GM12892 (cell line): Measurements from ENCODE around the gene XPR1.

Source experiments
- POLR2A ChIP-seq: IDR thresholded peaks from 2 replicates; pipeline ENCODE4 v1.6.1; 2011; ENCODE audit warnings: low read depth, low read length, control low read depth
- POLR2AphosphoS5 ChIP-seq: IDR thresholded peaks from 2 replicates; pipeline ENCODE4 v1.6.1; 2011; ENCODE audit warnings: low read depth, low read length, control low read depth
- TAF1 ChIP-seq: IDR thresholded peaks from 2 replicates; pipeline ENCODE4 v1.6.1; 2011; ENCODE audit warnings: low read depth, mild to moderate bottlenecking, control low read depth, low read length, borderline replicate concordance

DNA sequence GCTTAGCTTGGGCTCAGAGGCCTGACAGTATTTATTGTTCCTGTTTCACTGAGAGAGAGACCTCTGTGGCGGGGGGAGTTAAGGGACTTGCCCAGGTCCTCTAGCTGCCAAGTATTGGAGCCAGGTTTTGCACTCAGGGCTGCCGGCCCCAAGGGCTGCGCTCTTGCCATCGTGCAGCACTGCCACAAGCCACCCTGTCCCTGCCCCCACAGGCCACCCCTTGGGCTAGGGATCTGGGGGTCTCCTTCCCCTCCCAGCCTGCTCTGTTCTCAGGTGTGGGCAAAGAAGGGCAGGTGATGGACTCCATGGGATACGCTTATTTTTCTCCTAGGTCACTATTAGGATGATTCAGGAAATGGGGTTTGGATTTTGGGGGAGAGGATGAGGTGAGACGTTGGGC is 289.6 kb downstream of the XPR1 start:
- TF ChIP-seq TAF1 (no peak), POLR2A (no peak), POLR2AphosphoS5 (no peak)
